Tibial nerve (tissue), 4 donors: Measurements from ENCODE around the gene TMPRSS15. TPM values are rescaled to one million over a fixed set of nuclear protein-coding genes. Genes with fewer than 3 reads are reported as not detected.

Experiments used
- total RNA-seq, 4 donors: library from RNA; depleted of rRNA; stranded (reverse); fragments of >200 nt; gene quantifications; one replicate each; pipeline ENCODE4 v1.1.0, GENCODE V29; 2016

TMPRSS15 gene
- total RNA-seq, 4 donors from 2014 or later, result not detected

Other genes starting within 250 kb of the TMPRSS15 start
- gene CHODL, start 159.0 kb downstream of the TMPRSS15 start, total RNA-seq, result under 1 TPM in 2 of 4 donors, not detected in 2; 0.21 to 0.59 TPM